Measurements from ENCODE around the gene KCNK13.

- TF ChIP-seq CTCF (conservative IDR thresholded peaks at IDR 0.05; ENCODE audit: low read depth, low read length), result no peak
- no peak for TF ChIP-seq EZH2 (IDR thresholded peaks at IDR 0.05; ENCODE audit: borderline replicate concordance, low read depth, low read length, poor library complexity, severe bottlenecking)
Measured at GRCh38 chr14:90045616-90046015, 16.2 kb upstream of the KCNK13 start.

Measured in A673 (cell line).